OCI-LY1 (cell line): Measurements from ENCODE around the gene C16orf86.
"Not testable (repeated sequence)": the region's sequence is repeated elsewhere in the genome, so short reads cannot be mapped to it uniquely, and the experiment has no call there.

Experiments
- H2AFZ ChIP-seq: fragments of 200-600 bp; sonication (generic), shearing (Covaris generic); 2 replicates; pipeline ENCODE4 v1.6.0; 2014; ENCODE audit warnings: antibody characterized with exemption, mild to moderate bottlenecking, low read length
- H3F3A ChIP-seq: fragments of 200-600 bp; sonication (generic), shearing (Covaris generic); 2 replicates; pipeline ENCODE4 v1.6.0; 2014; ENCODE audit warnings: mild to moderate bottlenecking, antibody characterized with exemption, low read length, moderate library complexity; ENCODE audit not compliant: insufficient read depth
- H3K27ac ChIP-seq: fragments of 200-600 bp; sonication (generic); 2 replicates; pipeline ENCODE4 v1.5.1; 2014; ENCODE audit warnings: low read length, mixed run types, mild to moderate bottlenecking, low read depth; ENCODE audit not compliant: poor library complexity, severe bottlenecking
- H3K27me3 ChIP-seq: fragments of 200-600 bp; sonication (generic); 2 replicates; pipeline ENCODE4 v1.6.0; 2014; ENCODE audit warnings: antibody characterized with exemption, mild to moderate bottlenecking, low read length, moderate library complexity; ENCODE audit not compliant: insufficient read depth
- H3K36me3 ChIP-seq: fragments of 200-600 bp; sonication (generic); 2 replicates; pipeline ENCODE4 v1.6.1; 2014; ENCODE audit warnings: mild to moderate bottlenecking, antibody characterized with exemption, low read length, moderate library complexity, mixed read lengths; ENCODE audit not compliant: insufficient read depth
- H3K4me1 ChIP-seq: fragments of 200-600 bp; sonication (generic); 2 replicates; pipeline ENCODE4 v1.5.1; 2014; ENCODE audit warnings: mild to moderate bottlenecking, low read length, moderate library complexity; ENCODE audit not compliant: insufficient read depth, severe bottlenecking
- H3K4me2 ChIP-seq: fragments of 200-600 bp; sonication (generic), shearing (Covaris generic); 2 replicates; pipeline ENCODE4 v1.6.1; 2014; ENCODE audit warnings: low read length
- H3K4me3 ChIP-seq: fragments of 200-600 bp; sonication (generic); 2 replicates; pipeline ENCODE4 v1.5.1; 2014; ENCODE audit warnings: low read length, low read depth, mild to moderate bottlenecking, mixed read lengths; ENCODE audit not compliant: poor library complexity, severe bottlenecking
- H3K79me2 ChIP-seq: fragments of 200-600 bp; shearing (Covaris generic); 2 replicates; pipeline ENCODE4 v1.6.1; 2016; ENCODE audit warnings: mixed run types, low read length, mixed read lengths; ENCODE audit not compliant: insufficient read depth
- H3K9ac ChIP-seq: fragments of 200-600 bp; sonication (generic), shearing (Covaris generic); 2 replicates; pipeline ENCODE4 v1.6.1; 2014; ENCODE audit warnings: mild to moderate bottlenecking, low read length, mixed read lengths
- H3K9me2 ChIP-seq: fragments of 200-600 bp; sonication (generic), shearing (Covaris generic); 2 replicates; pipeline ENCODE4 v1.6.1; 2014; ENCODE audit warnings: low read depth, mild to moderate bottlenecking, low read length, mixed read lengths
- H3K9me3 ChIP-seq: fragments of 200-600 bp; shearing (Covaris generic); 2 replicates; pipeline ENCODE4 v1.6.1; 2014; ENCODE audit warnings: low read length, mixed read lengths
- H4K20me1 ChIP-seq: fragments of 200-600 bp; sonication (generic), shearing (Covaris generic); 2 replicates; pipeline ENCODE4 v1.6.0; 2016; ENCODE audit warnings: mild to moderate bottlenecking, low read length; ENCODE audit not compliant: insufficient read depth
- CTCF ChIP-seq: fragments of 200-600 bp; sonication (generic), shearing (Covaris generic); IDR thresholded peaks from 2 replicates; pipeline ENCODE4 v1.5.1; 2017; ENCODE audit warnings: mild to moderate bottlenecking, antibody characterized with exemption, low read length, moderate library complexity, mixed read lengths
- EZH2 ChIP-seq: fragments of 200-600 bp; sonication (generic), shearing (Covaris generic); IDR thresholded peaks from 2 replicates; pipeline ENCODE4 v1.8.0; 2017; ENCODE audit warnings: borderline replicate concordance, mixed run types, mild to moderate bottlenecking, antibody characterized with exemption, low read length, moderate library complexity, mixed read lengths

The C16orf86 gene

DNA sequence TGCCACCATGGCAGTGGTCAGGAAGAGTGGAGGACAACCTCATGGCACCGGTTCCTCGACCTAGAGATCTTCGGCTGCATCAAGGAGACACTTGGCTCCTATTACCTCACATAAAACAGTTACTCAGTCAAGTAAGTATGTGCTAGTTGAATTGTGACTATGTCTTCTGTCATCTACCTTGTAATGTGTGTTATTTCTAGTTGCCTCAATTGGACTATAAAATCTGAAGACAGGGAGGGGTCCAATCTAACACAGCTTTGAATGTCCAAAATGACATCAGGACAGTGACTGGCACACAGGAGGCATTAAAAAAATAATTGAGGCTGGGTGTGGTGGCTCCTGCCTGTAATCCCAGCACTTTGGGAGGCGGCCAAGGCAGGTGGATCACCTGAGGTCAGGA is 17.2 kb downstream of the C16orf86 start:
- Histone ChIP-seq H3K27ac (no peak overlapping the region), H3F3A (no peaks in the 10 kb centered on the region), H4K20me1 (no peaks in the 10 kb centered on the region), H3K9ac (no peak overlapping the region), H3K27me3 (no peaks in the 10 kb centered on the region), H3K4me1 (peaks cover 15% of the 10 kb centered on the region), H3K4me3 (no peak overlapping the region), H3K4me2 (no peak overlapping the region), H3K9me3 (no peaks in the 10 kb centered on the region), H2AFZ (no peak overlapping the region), H3K36me3 (peaks cover 27% of the 10 kb centered on the region; the same call in 1 of the 2 replicates), H3K9me2 (no peaks in the 10 kb centered on the region), H3K79me2 (no peaks in the 10 kb centered on the region)
- no peak for TF ChIP-seq EZH2
- TF ChIP-seq CTCF: no peak

GRCh38 chr16:67685388-67686112 is 18.9 kb downstream of the C16orf86 start:
- Histone ChIP-seq H3K27ac (peak overlapping the region; percentile 59), H4K20me1 (no peaks in the 10 kb centered on the region), H3K4me3 (no peak overlapping the region), H3K36me3 (peaks cover 36% of the 10 kb centered on the region; the same call in 1 of the 2 replicates), H3K4me2 (no peak overlapping the region), H3K4me1 (peaks cover 15% of the 10 kb centered on the region), H3K9me3 (no peaks in the 10 kb centered on the region), H3K27me3 (no peaks in the 10 kb centered on the region), H2AFZ (no peak overlapping the region), H3K9ac (no peak overlapping the region), H3F3A (no peaks in the 10 kb centered on the region), H3K9me2 (no peaks in the 10 kb centered on the region), H3K79me2 (no peaks in the 10 kb centered on the region)
- TF ChIP-seq EZH2 (no peak), CTCF (no peak)

DNA sequence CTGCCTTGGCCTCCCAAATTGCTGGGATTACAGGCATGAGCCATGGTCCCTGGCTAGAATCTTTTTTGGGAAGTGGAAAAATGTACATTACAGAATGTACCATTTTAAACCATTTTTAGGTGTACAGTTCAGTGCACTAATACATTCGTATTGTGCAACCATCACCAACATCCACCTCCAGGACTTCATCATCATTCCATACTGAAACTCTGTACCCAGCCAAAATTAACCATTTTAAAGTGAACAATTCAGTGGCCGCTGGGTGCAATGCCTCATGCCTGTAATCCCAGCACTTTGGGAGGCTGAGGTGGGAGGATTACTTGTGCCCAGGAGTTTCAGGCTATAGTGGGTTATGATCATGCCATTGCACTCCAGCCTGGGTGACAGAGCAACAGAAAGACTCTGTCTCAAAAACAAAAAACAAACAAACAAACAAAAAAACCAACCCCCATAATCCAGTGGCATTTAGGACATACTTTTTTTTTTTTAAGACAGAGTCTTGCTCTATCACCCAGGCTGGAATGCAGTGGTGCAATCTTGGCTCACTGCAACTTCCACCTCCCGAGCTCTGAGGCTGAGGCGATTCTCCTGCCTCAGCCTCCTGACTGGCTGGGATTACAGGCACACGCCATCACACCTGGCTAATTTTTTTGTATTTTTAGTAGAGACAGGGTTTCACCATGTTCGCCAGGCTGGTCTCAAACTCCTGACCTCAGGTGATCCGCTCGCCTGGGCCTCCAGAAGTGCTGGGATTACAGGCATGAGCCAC is 27.1 kb downstream of the C16orf86 start:
- Histone ChIP-seq H3K36me3 (peaks cover 20% of the 10 kb centered on the region; the same call in 1 of the 2 replicates), H3K27ac (peak overlapping the region; percentile 80), H3K4me2 (peak overlapping the region; percentile 51; the same call in 1 of the 2 replicates), H3K4me1 (peaks cover 35% of the 10 kb centered on the region), H3K4me3 (peak overlapping the region; percentile 30)
- H3K9me2 ChIP-seq, H3K9ac ChIP-seq, H3K27me3 ChIP-seq, H3K79me2 ChIP-seq, H3F3A ChIP-seq, H4K20me1 ChIP-seq, H3K9me3 ChIP-seq, H2AFZ ChIP-seq: not testable (repeated sequence)
